ENCODE results near the gene GALNS. TPM values are rescaled to one million over a fixed set of nuclear protein-coding genes. Genes with fewer than 3 reads are reported as not detected.

GALNS gene
- total RNA-seq, 1 donor from 2014 or later = 32.8 TPM

- no peak for ATAC-seq
- Histone ChIP-seq H3K27me3 (no peaks in the 10 kb centered on the region), H3K27ac (no peak overlapping the region), H3K36me3 (peaks cover 12% of the 10 kb centered on the region), H3K4me1 (no peaks in the 10 kb centered on the region), H3K4me3 (no peak overlapping the region), H3K9me3 (no peaks in the 10 kb centered on the region)
- DNase-seq = no peak
- intact Hi-C loops (cut with DNase I) = no loop called here
- TF ChIP-seq, protein P1, sequence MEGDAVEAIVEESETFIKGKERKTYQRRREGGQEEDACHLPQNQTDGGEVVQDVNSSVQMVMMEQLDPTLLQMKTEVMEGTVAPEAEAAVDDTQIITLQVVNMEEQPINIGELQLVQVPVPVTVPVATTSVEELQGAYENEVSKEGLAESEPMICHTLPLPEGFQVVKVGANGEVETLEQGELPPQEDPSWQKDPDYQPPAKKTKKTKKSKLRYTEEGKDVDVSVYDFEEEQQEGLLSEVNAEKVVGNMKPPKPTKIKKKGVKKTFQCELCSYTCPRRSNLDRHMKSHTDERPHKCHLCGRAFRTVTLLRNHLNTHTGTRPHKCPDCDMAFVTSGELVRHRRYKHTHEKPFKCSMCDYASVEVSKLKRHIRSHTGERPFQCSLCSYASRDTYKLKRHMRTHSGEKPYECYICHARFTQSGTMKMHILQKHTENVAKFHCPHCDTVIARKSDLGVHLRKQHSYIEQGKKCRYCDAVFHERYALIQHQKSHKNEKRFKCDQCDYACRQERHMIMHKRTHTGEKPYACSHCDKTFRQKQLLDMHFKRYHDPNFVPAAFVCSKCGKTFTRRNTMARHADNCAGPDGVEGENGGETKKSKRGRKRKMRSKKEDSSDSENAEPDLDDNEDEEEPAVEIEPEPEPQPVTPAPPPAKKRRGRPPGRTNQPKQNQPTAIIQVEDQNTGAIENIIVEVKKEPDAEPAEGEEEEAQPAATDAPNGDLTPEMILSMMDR (IDR thresholded peaks at IDR 0.05) = no peak
These were observed 9.1 kb downstream of the GALNS start for GRCh38 chr16:88847654-88848053.

GRCh38 chr16:88846088-88846487, 10.7 kb downstream of the GALNS start:
- no peak overlapping the region for H3K27ac ChIP-seq
- peaks cover 15% of the 10 kb centered on the region for H3K36me3 ChIP-seq
- peak; percentile 77 for DNase-seq
- peak; percentile 82 for ATAC-seq
- no peak overlapping the region for H3K4me3 ChIP-seq
- TF ChIP-seq, protein P1 (IDR thresholded peaks at IDR 0.05) = no peak
- no peaks in the 10 kb centered on the region for H3K27me3 ChIP-seq
- no peaks in the 10 kb centered on the region for H3K9me3 ChIP-seq
- intact Hi-C loops (cut with DNase I) = no loop called here
- no peaks in the 10 kb centered on the region for H3K4me1 ChIP-seq

- TF ChIP-seq, protein P1 (IDR thresholded peaks at IDR 0.05) = no peak
- DNase-seq = no peak
- peaks cover 24% of the 10 kb centered on the region for H3K36me3 ChIP-seq
- H3K4me1 ChIP-seq = no peaks in the 10 kb centered on the region
- no peaks in the 10 kb centered on the region for H3K27me3 ChIP-seq
- no peaks in the 10 kb centered on the region for H3K9me3 ChIP-seq
- H3K4me3 ChIP-seq = no peak overlapping the region
- ATAC-seq = no peak
- H3K27ac ChIP-seq = no peak overlapping the region
- intact Hi-C loops (cut with DNase I) = no loop called here
These were observed 12.2 kb downstream of the GALNS start for GRCh38 chr16:88844419-88845036.

- no peaks in the 10 kb centered on the region for H3K27me3 ChIP-seq
- H3K27ac ChIP-seq = no peak overlapping the region
- H3K4me1 ChIP-seq = no peaks in the 10 kb centered on the region
- H3K4me3 ChIP-seq = no peak overlapping the region
- TF ChIP-seq, protein P1 (IDR thresholded peaks at IDR 0.05) = no peak
- H3K9me3 ChIP-seq = no peaks in the 10 kb centered on the region
- DNase-seq (no peak), ATAC-seq (no peak)
- peaks cover 24% of the 10 kb centered on the region for H3K36me3 ChIP-seq
- intact Hi-C loops (cut with DNase I) = no loop called here
These were observed 13.5 kb downstream of the GALNS start for GRCh38 chr16:88843256-88843655.

GRCh38 chr16:88842806-88843205, 13.9 kb downstream of the GALNS start:
- TF ChIP-seq, protein P1 (IDR thresholded peaks at IDR 0.05) = no peak
- no peaks in the 10 kb centered on the region for H3K27me3 ChIP-seq
- no peak overlapping the region for H3K27ac ChIP-seq
- no peaks in the 10 kb centered on the region for H3K4me1 ChIP-seq
- intact Hi-C loops (cut with DNase I) = no loop called here
- H3K9me3 ChIP-seq = no peaks in the 10 kb centered on the region
- no peak for ATAC-seq
- H3K4me3 ChIP-seq = no peak overlapping the region
- peaks cover 23% of the 10 kb centered on the region for H3K36me3 ChIP-seq
- DNase-seq = no peak

DNA sequence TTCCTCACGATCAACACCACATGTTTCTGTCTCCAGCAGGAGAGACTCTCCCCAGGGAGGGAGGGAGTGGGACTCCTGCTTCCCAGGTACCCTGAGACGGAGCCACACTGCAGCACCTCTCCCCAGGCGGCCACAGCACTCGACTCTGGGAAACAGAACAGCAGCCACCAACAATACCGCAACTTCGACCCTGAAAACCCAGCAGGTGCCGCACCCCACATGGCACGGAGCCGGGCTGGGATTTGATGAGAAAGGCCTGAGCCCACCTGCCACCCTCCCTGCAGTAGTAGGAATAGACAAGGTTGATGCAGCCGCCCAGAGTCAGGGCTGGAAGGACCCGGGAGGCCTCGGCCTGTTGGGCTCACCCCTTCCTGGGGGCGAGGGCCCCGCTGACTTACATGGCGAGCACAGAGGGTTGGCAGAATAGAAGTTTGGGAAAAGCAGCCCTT, 14.4 kb downstream of the GALNS start:
- intact Hi-C loops (cut with DNase I) = no loop called here
- TF ChIP-seq, protein P1 (IDR thresholded peaks at IDR 0.05) = no peak
- DNase-seq (no peak), ATAC-seq (no peak)
- Histone ChIP-seq H3K36me3 (peaks cover 20% of the 10 kb centered on the region), H3K4me3 (no peak overlapping the region), H3K27me3 (no peaks in the 10 kb centered on the region), H3K4me1 (no peaks in the 10 kb centered on the region), H3K27ac (no peak overlapping the region), H3K9me3 (no peaks in the 10 kb centered on the region)

Data from upper lobe of right lung (tissue), 1 donor.